ENCODE results near the gene ZNF630.
"Not testable (repeated sequence)": the region's sequence is repeated elsewhere in the genome, so short reads cannot be mapped to it uniquely, and the experiment has no call there.

ZNF630 gene

DNA sequence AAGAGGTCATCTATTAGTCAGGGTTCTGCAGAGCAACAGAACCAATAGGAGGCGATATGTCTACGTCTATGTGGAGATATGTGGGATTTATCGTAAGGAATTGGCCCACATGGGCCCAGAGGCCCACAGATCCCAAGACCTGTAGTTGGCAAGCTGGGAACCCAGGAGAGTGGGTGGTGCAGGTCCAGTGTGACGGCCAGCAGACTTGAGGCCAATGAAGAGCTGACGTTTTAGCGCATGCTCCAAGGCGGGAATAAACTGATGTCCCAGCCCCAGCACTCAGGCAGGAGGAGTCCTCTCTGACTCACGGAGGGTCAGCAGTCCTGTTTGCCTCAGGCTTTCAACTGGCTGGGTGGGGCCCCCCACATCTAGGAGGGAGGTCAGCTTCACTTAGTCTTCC, 43.3 kb downstream of the ZNF630 start:
- no peak for DNase-seq
- no peak for ATAC-seq

- ATAC-seq, DNase-seq: not testable (repeated sequence)
Measured at GRCh38 chrX:48027545-48027944, 43.9 kb downstream of the ZNF630 start.

- ATAC-seq (no peak), DNase-seq (peak; percentile 26)
Measured at GRCh38 chrX:48025561-48025960, 45.9 kb downstream of the ZNF630 start.

DNA sequence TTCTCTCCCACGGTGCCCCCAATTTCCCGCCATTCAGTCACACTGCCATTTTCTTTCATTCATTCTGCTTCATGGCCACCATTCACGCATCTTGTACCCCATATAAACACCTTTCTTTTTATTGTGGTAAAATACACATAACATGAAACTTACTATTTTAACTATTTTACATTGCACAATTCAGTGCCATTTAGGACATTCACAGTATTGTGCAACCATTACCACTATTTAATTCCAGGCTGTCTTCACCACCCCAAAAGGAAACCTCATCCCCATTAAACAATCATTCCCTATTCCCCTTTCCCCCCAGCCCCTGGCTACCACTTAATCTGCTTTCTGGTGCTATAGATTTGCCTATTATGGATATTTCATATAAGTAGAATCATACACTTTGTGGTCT, 48.7 kb downstream of the ZNF630 start:
- DNase-seq (no peak), ATAC-seq (no peak)

GRCh38 chrX:48022100-48022499, 49.3 kb downstream of the ZNF630 start:
- no peak for ATAC-seq
- no peak for DNase-seq

DNA sequence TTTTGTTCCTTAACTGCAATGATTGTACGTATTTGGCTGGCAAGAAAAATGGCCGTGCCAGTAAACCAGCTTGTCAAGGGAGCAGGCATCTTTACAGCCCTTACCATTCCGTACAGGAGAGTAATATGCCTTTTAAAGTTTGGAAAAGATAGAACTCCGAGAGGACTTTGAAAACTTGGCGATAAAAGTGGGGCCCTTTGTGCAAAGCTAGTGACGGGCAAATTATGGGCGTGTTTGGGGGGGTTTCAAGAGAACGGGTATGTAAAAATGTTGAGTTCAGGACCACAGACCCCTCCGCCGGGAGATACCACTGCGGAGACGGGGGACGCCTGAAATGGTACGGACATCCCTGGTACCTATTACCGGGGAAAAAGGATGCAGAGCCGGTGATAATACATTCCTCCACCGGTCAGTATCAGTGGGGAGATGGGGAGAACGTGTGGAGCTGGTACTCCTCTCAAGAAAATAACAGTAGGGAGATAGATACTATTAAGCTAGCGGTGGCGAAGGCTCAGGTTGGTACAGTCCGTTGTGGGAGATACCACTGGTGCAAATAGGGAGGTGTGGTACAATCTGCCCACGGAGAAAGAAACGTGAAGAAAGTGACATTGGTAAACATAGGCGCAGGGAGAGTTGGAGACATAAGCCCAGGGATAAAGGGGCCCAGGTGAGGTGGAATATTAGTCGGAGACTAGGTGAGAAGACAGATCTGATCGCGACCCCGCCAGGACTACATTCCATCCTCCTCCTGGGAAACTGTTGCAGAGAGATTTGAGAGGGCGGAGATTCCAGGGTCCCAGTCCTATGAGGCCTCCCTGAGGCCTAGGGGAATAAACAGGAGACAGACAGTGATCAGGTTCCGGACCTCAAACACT, 50.2 kb downstream of the ZNF630 start:
- DNase-seq (peak; percentile 77), ATAC-seq (peak; percentile 53)

DNA sequence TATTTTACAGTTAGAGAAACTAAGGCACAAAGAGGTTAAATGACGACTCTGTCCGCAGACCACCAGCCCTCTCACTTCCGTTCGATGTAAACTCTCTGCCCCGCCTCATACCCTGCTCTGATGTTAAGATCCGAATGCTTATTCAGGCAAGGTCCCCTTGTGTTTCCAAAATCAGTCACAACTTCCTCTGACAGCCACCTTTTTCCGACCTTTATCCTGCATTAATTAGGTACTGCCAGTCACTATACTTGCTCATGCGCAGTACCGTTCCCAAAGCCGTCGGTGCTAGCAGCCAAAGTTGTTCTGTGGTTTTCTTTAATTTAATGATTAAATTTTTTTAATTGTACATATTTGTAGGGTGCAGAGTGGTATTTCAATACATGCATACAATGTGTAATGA, 51.0 kb downstream of the ZNF630 start:
- peak; percentile 77 for ATAC-seq
- peak; percentile 24 for DNase-seq

GRCh38 chrX:48019892-48020291, 51.5 kb downstream of the ZNF630 start:
- ATAC-seq = peak; percentile 36
- not testable (repeated sequence) for DNase-seq

- DNase-seq, ATAC-seq: not testable (repeated sequence)
Measured at GRCh38 chrX:48016583-48017310, 54.7 kb downstream of the ZNF630 start.

GRCh38 chrX:48009445-48009960, 61.9 kb downstream of the ZNF630 start:
- DNase-seq, ATAC-seq: not testable (repeated sequence)

Measured in stimulated activated naive CD8-positive, alpha-beta T cell treated with anti-CD3 and anti-CD28 coated beads, Interleukin-15, Interleukin-2, amounts not matched to agents 100 U/mL and 50 U/mL, for 24 hours (primary cell).